Psoas muscle (tissue), 8 donors: Measurements from ENCODE around the gene SON. TPM values are rescaled to one million over a fixed set of nuclear protein-coding genes. Genes with fewer than 3 reads are reported as not detected.
"Not testable (repeated sequence)": the region's sequence is repeated elsewhere in the genome, so short reads cannot be mapped to it uniquely, and the experiment has no call there.

Experiments used
- ATAC-seq, 4 donors: fragments of 200-7000 bp; cut with Tn5 transposase; one replicate each; pipeline ENCODE4 v1.9.1; 2020; ENCODE audit warnings: moderate library complexity in 3 of 4, mild to moderate bottlenecking in 2 of 4
- DNase-seq, 2 donors: peaks; one replicate each; pipeline ENCODE4 v3.0.0-alpha.2; 2020
- H3K27ac ChIP-seq: fragments of 200-600 bp; one replicate; pipeline ENCODE4 v1.8.0; 2022
- H3K27me3 ChIP-seq, 3 donors: fragments of 200-600 bp in 1 of 3; one replicate each; pipeline versions ENCODE4 v1.6.1 to v1.8.0; 2013 to 2022; ENCODE audit warnings: low read length in 2 of 3, mild to moderate bottlenecking in 2 of 3, moderate library complexity in 1 of 3; ENCODE audit not compliant: insufficient read depth in 3 of 3
- H3K36me3 ChIP-seq, 2 donors: fragments of 200-600 bp in 1 of 2; one replicate each; pipeline versions ENCODE4 v1.6.1 to v1.8.0; 2013 to 2022; ENCODE audit warnings: low read depth in 1 of 2, mild to moderate bottlenecking in 1 of 2, moderate library complexity in 1 of 2; ENCODE audit not compliant: insufficient read depth in 1 of 2
- H3K4me1 ChIP-seq: fragments of 200-600 bp; one replicate; pipeline ENCODE4 v1.8.0; 2022
- H3K4me3 ChIP-seq: fragments of 200-600 bp; one replicate; pipeline ENCODE4 v1.8.0; 2022; ENCODE audit warnings: mild to moderate bottlenecking
- H3K9me3 ChIP-seq: fragments of 200-600 bp; one replicate; pipeline ENCODE4 v1.8.0; 2022
- WGBS, 3 donors: extraction: QIAGEN DNeasy Blood & Tissue Kit; methylation state at CpG; one replicate each; pipeline versions ENCODE4 v1.1.6 to v1.1.7; 2013; 5-methylcytosine and 5-hydroxymethylcytosine counted together
- intact Hi-C, 2 donors: fragments of 100-400 bp; cut with DNase I; formaldehyde crosslinking; loops; one replicate each; pipeline versions ENCODE4 v1.11.0 to v1.14.2; 2022
- polyA plus RNA-seq, 3 donors: library from polyadenylated mRNA; stranded (reverse); fragments of 200-250 nt; gene quantifications; one replicate each; pipeline ENCODE4 v1.2.3, GENCODE V29; 2013
- total RNA-seq, 4 donors: library from RNA; stranded (reverse); fragmentation: NEBNext Ultra II Directional in 2 of 4; extraction: Animal tissue kit (Norgen Biotek cat#: 25700) in 2 of 4; gene quantifications; one replicate each; pipeline versions ENCODE4 v1.2.1 to v1.2.4, GENCODE V29; 2021 to 2023
- TF ChIP-seq, protein P1 (sequence below): fragments of 200-600 bp; IDR thresholded peaks from one replicate; pipeline ENCODE4 v1.8.0; 2022; ENCODE audit warnings: antibody characterized with exemption
- donor health status: healthy with polysubstance abuse.
- donor health status: DM: no; HTN: no; CAD: no; lungs with moderate emphysema.
- donor health status: Bipolar disorder and iron deficiency.
- donor health status: healthy.
- donor health status: DM: yes; HTN: yes; CAD: no.
- donor health status: DM: no; HTN: no; CAD: no.
- donor health status: DM: no; HTN: no; CAD: no.
- donor health status: DM: yes; HTN: yes; CAD: no.

Gene SON
- total and polyA plus RNA-seq, 7 donors: 50.1 to 179 (median 126) TPM

DNA sequence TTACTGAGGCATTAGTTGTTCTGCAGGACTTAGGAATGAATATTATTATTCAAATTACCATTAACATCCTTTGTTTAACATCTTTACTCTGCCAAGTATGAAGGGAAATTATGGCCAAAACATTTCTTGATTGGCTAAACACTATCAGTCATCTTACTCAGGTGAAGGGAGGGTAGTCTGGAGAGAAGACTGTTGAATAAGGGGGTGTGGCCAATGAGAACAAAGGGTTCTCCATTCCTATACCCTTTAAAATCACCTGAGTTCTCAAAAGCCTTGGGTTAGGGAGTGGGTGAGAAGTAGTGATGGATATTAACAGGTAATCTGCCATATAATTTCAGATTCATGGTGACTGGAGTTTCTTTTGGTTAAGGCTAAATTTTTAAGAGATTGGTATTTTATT is 79.4 kb downstream of the SON start:
- peaks cover 0 to 60% of the 10 kb centered on the region in 2 donors for H3K36me3 ChIP-seq
- intact Hi-C loops: no loop called here
- DNase-seq: no peak
- no peaks in the 10 kb centered on the region for H3K4me1 ChIP-seq
- no peaks in the 10 kb centered on the region for H3K27me3 ChIP-seq
- H3K4me3 ChIP-seq: no peak overlapping the region
- no peak overlapping the region for H3K27ac ChIP-seq
- TF ChIP-seq, protein P1, sequence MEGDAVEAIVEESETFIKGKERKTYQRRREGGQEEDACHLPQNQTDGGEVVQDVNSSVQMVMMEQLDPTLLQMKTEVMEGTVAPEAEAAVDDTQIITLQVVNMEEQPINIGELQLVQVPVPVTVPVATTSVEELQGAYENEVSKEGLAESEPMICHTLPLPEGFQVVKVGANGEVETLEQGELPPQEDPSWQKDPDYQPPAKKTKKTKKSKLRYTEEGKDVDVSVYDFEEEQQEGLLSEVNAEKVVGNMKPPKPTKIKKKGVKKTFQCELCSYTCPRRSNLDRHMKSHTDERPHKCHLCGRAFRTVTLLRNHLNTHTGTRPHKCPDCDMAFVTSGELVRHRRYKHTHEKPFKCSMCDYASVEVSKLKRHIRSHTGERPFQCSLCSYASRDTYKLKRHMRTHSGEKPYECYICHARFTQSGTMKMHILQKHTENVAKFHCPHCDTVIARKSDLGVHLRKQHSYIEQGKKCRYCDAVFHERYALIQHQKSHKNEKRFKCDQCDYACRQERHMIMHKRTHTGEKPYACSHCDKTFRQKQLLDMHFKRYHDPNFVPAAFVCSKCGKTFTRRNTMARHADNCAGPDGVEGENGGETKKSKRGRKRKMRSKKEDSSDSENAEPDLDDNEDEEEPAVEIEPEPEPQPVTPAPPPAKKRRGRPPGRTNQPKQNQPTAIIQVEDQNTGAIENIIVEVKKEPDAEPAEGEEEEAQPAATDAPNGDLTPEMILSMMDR: no peak
- no peak for ATAC-seq
- no peaks in the 10 kb centered on the region for H3K9me3 ChIP-seq

DNA sequence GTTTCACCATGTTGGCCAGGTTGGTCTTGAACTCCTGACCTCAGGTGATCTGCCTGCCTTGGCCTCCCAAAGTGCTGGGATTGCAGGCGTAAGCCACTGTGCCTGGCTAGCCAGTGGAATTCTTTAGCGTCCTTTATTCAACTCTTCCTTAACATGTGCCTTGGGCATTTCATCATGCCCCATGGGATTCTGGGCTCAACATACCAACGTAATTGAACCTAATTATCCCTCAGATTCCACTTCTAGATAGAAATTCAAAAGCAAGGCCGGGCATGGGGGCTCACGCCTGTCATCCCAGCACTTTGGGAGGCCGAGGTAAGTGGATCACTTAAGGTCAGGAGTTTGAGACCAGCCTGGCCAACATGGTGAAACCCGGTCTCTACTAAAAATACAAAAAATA is 83.3 kb downstream of the SON start:
- H3K4me3 ChIP-seq, H3K4me1 ChIP-seq, H3K27me3 ChIP-seq, H3K9me3 ChIP-seq, H3K27ac ChIP-seq, intact Hi-C loops, DNase-seq, ATAC-seq: not testable (repeated sequence)
- peaks cover 0 to 59% of the 10 kb centered on the region in 2 donors for H3K36me3 ChIP-seq
- 88 to 94% (median 91%) methylated on average over 7 of the region's 7 CpGs for WGBS, 3 donors

Other genes with a start within 250 kb of the SON start
- 10 to 100 TPM; 16.1 to 20.8 (median 18.2) TPM for gene IFNAR1, start 218.1 kb upstream of the SON start, total RNA-seq
- 10 to 100 TPM; 10.4 to 31.6 (median 10.9) TPM for gene IFNAR1, start 218.1 kb upstream of the SON start, polyA plus RNA-seq
- gene IFNGR2, start 139.6 kb upstream of the SON start, total RNA-seq: 10 to 100 TPM; 16.0 to 42.9 (median 31.3) TPM
- 10 to 100 TPM; 11.7 to 24.7 (median 22.2) TPM for gene IFNGR2, start 139.6 kb upstream of the SON start, polyA plus RNA-seq
- 10 to 100 TPM; 16.8 to 30.0 (median 20.7) TPM for gene TMEM50B, start 63.1 kb upstream of the SON start, total RNA-seq
- gene TMEM50B, start 63.1 kb upstream of the SON start, polyA plus RNA-seq: 10 to 100 TPM; 16.0 to 42.6 (median 23.6) TPM
- gene DNAJC28, start 51.3 kb upstream of the SON start, total RNA-seq: 1 to 10 TPM; 3.0 to 4.5 (median 3.3) TPM
- gene DNAJC28, start 51.3 kb upstream of the SON start, polyA plus RNA-seq: 1 to 10 TPM; 2.9 to 7.6 (median 2.9) TPM
- gene GART, start 921 bp upstream of the SON start, total RNA-seq: 10 to 100 TPM; 41.9 to 77.8 (median 53.5) TPM
- 10 to 100 TPM; 22.0 to 57.2 (median 40.8) TPM for gene GART, start 921 bp upstream of the SON start, polyA plus RNA-seq
- 1 to 10 TPM; 4.8 to 5.4 (median 5.2) TPM for gene DONSON, start 45.6 kb downstream of the SON start, total RNA-seq
- gene DONSON, start 45.6 kb downstream of the SON start, polyA plus RNA-seq: 10 to 100 TPM in 1 of 3 donors, 1 to 10 TPM in 2; 6.2 to 15.1 (median 8.4) TPM
- gene CRYZL1, start 98.7 kb downstream of the SON start, total RNA-seq: 10 to 100 TPM; 14.0 to 22.6 (median 18.8) TPM
- 10 to 100 TPM; 12.8 to 37.7 (median 15.7) TPM for gene CRYZL1, start 98.7 kb downstream of the SON start, polyA plus RNA-seq
- gene ITSN1, start 99.5 kb downstream of the SON start, total RNA-seq: 10 to 100 TPM; 18.1 to 43.8 (median 24.7) TPM
- gene ITSN1, start 99.5 kb downstream of the SON start, polyA plus RNA-seq: 10 to 100 TPM in 1 of 3 donors, 1 to 10 TPM in 2; 9.3 to 24.3 (median 9.8) TPM